HepG2 (cell line): ENCODE results near the gene MMD2. TPM values are rescaled to one million over a fixed set of nuclear protein-coding genes. Genes with fewer than 3 reads are reported as not detected.

ENCODE experiments used
- ATF3 ChIP-seq: sonication (generic); formaldehyde crosslinking; IDR thresholded peaks from 2 replicates; pipeline ENCODE4 v1.4.0; 2020; ENCODE audit warnings: missing genetic modification reagents
- DRAP1 ChIP-seq: IDR thresholded peaks from 2 replicates; pipeline ENCODE4 v1.6.1; 2016; ENCODE audit warnings: missing genetic modification reagents, missing compliant biosample characterization
- ERF ChIP-seq: IDR thresholded peaks from 2 replicates; pipeline ENCODE4 v1.6.1; 2018; ENCODE audit warnings: missing biosample characterization, missing genetic modification reagents
- FOXA1 ChIP-seq, 2 experiments: fragments of 450-650 bp in 1 of 2; sonication (generic) in 1 of 2; formaldehyde crosslinking in 1 of 2; IDR thresholded peaks; 2 replicates each; pipeline versions ENCODE4 v1.4.0 to v1.6.1; 2016 to 2020; ENCODE audit warnings: missing genetic modification reagents in 1 of 2
- GABPA ChIP-seq, 2 experiments: IDR thresholded peaks; 2 replicates each; pipeline ENCODE4 v1.6.1; 2011 to 2016; ENCODE audit warnings: low read depth in 2 of 2, low read length in 1 of 2, missing biosample characterization in 1 of 2, missing genetic modification characterization in 1 of 2
- GATAD1 ChIP-seq: IDR thresholded peaks from 2 replicates; pipeline ENCODE4 v1.6.1; 2016; ENCODE audit warnings: missing genetic modification reagents, missing compliant biosample characterization
- GPBP1L1 ChIP-seq: sonication (generic); formaldehyde crosslinking; IDR thresholded peaks from 2 replicates; pipeline ENCODE4 v1.5.0; 2020; ENCODE audit warnings: mild to moderate bottlenecking, missing genetic modification reagents
- HOXA7 ChIP-seq: sonication (generic); formaldehyde crosslinking; IDR thresholded peaks from 2 replicates; pipeline ENCODE4 v1.8.1; 2022; ENCODE audit warnings: mild to moderate bottlenecking, missing genetic modification reagents, moderate library complexity
- MAFG ChIP-seq: sonication (generic); formaldehyde crosslinking; IDR thresholded peaks from 2 replicates; pipeline ENCODE4 v1.5.1; 2020; ENCODE audit warnings: mild to moderate bottlenecking, missing genetic modification reagents
- MYC ChIP-seq: sonication (generic); formaldehyde crosslinking; IDR thresholded peaks from 2 replicates; pipeline ENCODE4 v1.9.0; 2021; ENCODE audit warnings: missing genetic modification reagents, borderline replicate concordance
- NCOR1 ChIP-seq: fragments of 200-600 bp; sonication (generic); IDR thresholded peaks from 2 replicates; pipeline ENCODE4 v1.7.0; 2017; ENCODE audit warnings: antibody characterized with exemption, low read length, borderline replicate concordance
- NFE2L2 ChIP-seq: fragments of 150-350 bp; IDR thresholded peaks from 2 replicates; pipeline ENCODE4 v1.6.1; 2014; ENCODE audit warnings: low read length
- NFYC ChIP-seq: IDR thresholded peaks from 2 replicates; pipeline ENCODE4 v1.6.1; 2016; ENCODE audit warnings: missing genetic modification reagents, missing compliant biosample characterization
- SALL1 ChIP-seq: sonication (generic); formaldehyde crosslinking; IDR thresholded peaks from 2 replicates; pipeline ENCODE4 v1.8.0; 2022; ENCODE audit warnings: mild to moderate bottlenecking, missing genetic modification reagents
- TGIF2 ChIP-seq: IDR thresholded peaks from 2 replicates; pipeline ENCODE4 v1.6.1; 2016; ENCODE audit warnings: control low read depth, missing compliant biosample characterization
- TSC22D2 ChIP-seq: sonication (generic); formaldehyde crosslinking; IDR thresholded peaks from 2 replicates; pipeline ENCODE4 v1.5.1; 2020; ENCODE audit warnings: missing genetic modification reagents, mild to moderate bottlenecking, borderline replicate concordance
- ZBTB33 ChIP-seq: sonication (generic); formaldehyde crosslinking; IDR thresholded peaks from 2 replicates; pipeline ENCODE4 v1.4.0; 2020; ENCODE audit warnings: missing genetic modification reagents
- ZBTB42 ChIP-seq: sonication (generic); formaldehyde crosslinking; IDR thresholded peaks from 2 replicates; pipeline ENCODE4 v1.5.0; 2020; ENCODE audit warnings: mild to moderate bottlenecking, missing genetic modification reagents
- ZNF205 ChIP-seq: IDR thresholded peaks from 2 replicates; pipeline ENCODE4 v1.6.1; 2018; ENCODE audit warnings: missing biosample characterization, missing genetic modification reagents
- ZNF567 ChIP-seq: sonication (generic); formaldehyde crosslinking; IDR thresholded peaks from 2 replicates; pipeline ENCODE4 v1.8.1; 2023; ENCODE audit warnings: mild to moderate bottlenecking, missing genetic modification reagents, borderline replicate concordance
- ZNF572 ChIP-seq: sonication (generic); formaldehyde crosslinking; IDR thresholded peaks from 2 replicates; pipeline ENCODE4 v1.5.1; 2020; ENCODE audit warnings: mild to moderate bottlenecking, missing genetic modification reagents
- ZNF674 ChIP-seq: sonication (generic); formaldehyde crosslinking; IDR thresholded peaks from 2 replicates; pipeline ENCODE4 v1.5.0; 2020; ENCODE audit warnings: low read depth, mild to moderate bottlenecking, missing genetic modification reagents
- ZNF75D ChIP-seq: sonication (generic); formaldehyde crosslinking; IDR thresholded peaks from 2 replicates; pipeline ENCODE4 v1.8.1; 2023; ENCODE audit warnings: missing genetic modification reagents, mild to moderate bottlenecking, borderline replicate concordance
- ZNF879 ChIP-seq: sonication (generic); formaldehyde crosslinking; IDR thresholded peaks from 2 replicates; pipeline ENCODE4 v1.8.1; 2023; ENCODE audit warnings: missing genetic modification reagents
- ZUFSP ChIP-seq: sonication (generic); formaldehyde crosslinking; IDR thresholded peaks from 2 replicates; pipeline ENCODE4 v1.9.0; 2021; ENCODE audit warnings: missing genetic modification reagents, mild to moderate bottlenecking, borderline replicate concordance
- polyA plus RNA-seq, 8 experiments: library from polyadenylated mRNA; depleted of rRNA in 3 of 8; stranded (reverse) in 7 of 8; unstranded in 1 of 8; fragments of >200 nt; fragmentation: Illumina TruSeq in 4 of 8; extraction: Trizol in 4 of 8; gene quantifications; 2 replicates each; pipeline versions ENCODE4 v1.2.1 to v1.2.3, GENCODE V29; 2011 to 2016; ENCODE audit warnings: low read depth in 4 of 8, missing spikeins in 1 of 8, mixed read lengths in 1 of 8; ENCODE audit not compliant: insufficient read depth in 1 of 8
- total RNA-seq, 5 experiments: library from RNA; depleted of rRNA; stranded (reverse); fragments of >200 nt; fragmentation: Illumina TruSeq; extraction: Trizol; gene quantifications; 2 replicates each; pipeline ENCODE4 v1.2.3, GENCODE V29; 2016; ENCODE audit warnings: low read depth in 1 of 5

MMD2 gene
- total and polyA plus RNA-seq, 2 of the 13 experiments (the other 11 are each of a cell fraction or from before 2014, with no cell fraction given), result not detected

DNA sequence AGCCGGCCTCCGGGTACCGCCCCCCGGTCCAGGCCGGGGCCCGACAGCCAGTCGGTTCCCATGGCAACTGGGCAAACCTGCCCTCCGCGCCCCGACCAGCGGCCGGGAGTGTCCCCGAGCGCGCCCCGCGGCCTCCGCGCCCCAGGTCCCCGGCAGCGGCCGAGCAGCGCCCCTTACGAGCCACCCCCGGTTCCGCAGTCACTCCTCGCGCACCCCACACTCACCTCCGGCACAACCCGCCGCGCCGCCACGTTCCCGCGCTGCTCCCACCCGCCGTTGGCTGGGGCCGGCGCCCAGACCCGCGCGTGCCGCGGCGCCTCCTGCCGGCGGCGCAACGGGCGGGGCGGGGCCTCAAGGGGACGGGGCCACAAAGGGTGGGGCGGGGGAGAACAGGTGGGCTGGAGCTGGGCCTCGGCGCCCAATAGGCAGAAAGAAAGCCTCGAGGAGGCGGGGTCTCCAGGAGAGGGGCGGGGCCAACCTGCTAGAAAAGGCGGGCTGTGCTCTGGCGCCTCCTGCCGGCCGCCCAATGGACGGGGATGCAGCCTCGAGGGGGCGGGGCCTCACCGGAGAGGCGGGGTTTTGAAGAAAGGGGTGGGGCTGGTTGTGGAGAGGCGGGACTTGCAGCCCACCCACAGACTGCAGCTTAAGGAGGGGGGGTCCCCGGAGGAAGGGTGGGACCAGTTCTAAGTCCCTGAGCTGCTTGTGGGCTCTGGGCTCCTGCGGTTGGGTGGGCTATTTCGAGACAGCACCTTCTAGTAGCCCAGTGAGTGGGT, 75.4 kb downstream of the MMD2 start, which contains the start of gene RADIL (continued):
- TF ChIP-seq ERF (CRISPR knock-in tag) (peak; percentile 45; the same call in 1 of the 2 replicates), ZBTB42 (CRISPR knock-in tag) (no peak), ZNF879 (CRISPR knock-in tag) (no peak), ZNF572 (CRISPR knock-in tag) (no peak), ZUFSP (CRISPR knock-in tag) (no peak), MYC (CRISPR knock-in tag) (peak; percentile 16; the same call in 1 of the 2 replicates), FOXA1 (IDR thresholded peaks at IDR 0.05) (no peak), FOXA1 (CRISPR knock-in tag; IDR thresholded peaks at IDR 0.05) (no peak), NFYC (CRISPR knock-in tag) (peak; percentile 43; the same call in 1 of the 2 replicates), GATAD1 (CRISPR knock-in tag) (no peak), ZBTB33 (CRISPR knock-in tag) (0 out of 2 replicates have a peak, but pooled peaks have one; percentile 37), ZNF75D (CRISPR knock-in tag) (no peak), ZNF205 (no peak), ZNF674 (CRISPR knock-in tag) (no peak), DRAP1 (CRISPR knock-in tag) (peak; percentile 94), HOXA7 (CRISPR knock-in tag) (no peak), ATF3 (CRISPR knock-in tag) (no peak), GPBP1L1 (no peak), ZNF567 (CRISPR knock-in tag) (no peak), GABPA (IDR thresholded peaks at IDR 0.05; ENCODE audit: low read depth, low read length) (no peak), GABPA (CRISPR knock-in tag; IDR thresholded peaks at IDR 0.05; ENCODE audit: low read depth) (no peak), TSC22D2 (0 out of 2 replicates have a peak, but pooled peaks have one; percentile 33), MAFG (no peak), TGIF2 (CRISPR knock-in tag) (no peak), SALL1 (CRISPR knock-in tag) (peak; percentile 19; the same call in 1 of the 2 replicates), NFE2L2 (no peak), NCOR1 (no peak)
